HEK293 (cell line): ENCODE measurements around the gene RNASE4.

Experiments used
- KLF1 ChIP-seq: fragments of 450-650 bp; formaldehyde crosslinking; IDR thresholded peaks from 2 replicates; pipeline ENCODE4 v1.5.1; 2016; ENCODE audit warnings: missing biosample characterization, missing genetic modification characterization
- KLF16 ChIP-seq: fragments of 450-650 bp; formaldehyde crosslinking; IDR thresholded peaks from 2 replicates; pipeline ENCODE4 v1.5.1; 2017; ENCODE audit warnings: missing biosample characterization, missing genetic modification characterization
- KLF9 ChIP-seq: fragments of 450-650 bp; formaldehyde crosslinking; IDR thresholded peaks from 2 replicates; pipeline ENCODE4 v1.5.1; 2016; ENCODE audit warnings: missing biosample characterization, missing genetic modification characterization, low read depth
- REPIN1 ChIP-seq: fragments of 450-650 bp; formaldehyde crosslinking; IDR thresholded peaks from 2 replicates; pipeline ENCODE4 v1.5.1; 2017; ENCODE audit warnings: missing biosample characterization, missing genetic modification characterization, low read depth
- SP2 ChIP-seq: fragments of 450-650 bp; formaldehyde crosslinking; IDR thresholded peaks from 2 replicates; pipeline ENCODE4 v1.5.1; 2016; ENCODE audit warnings: missing biosample characterization, missing genetic modification characterization
- ZBTB1 ChIP-seq: fragments of 450-650 bp; formaldehyde crosslinking; IDR thresholded peaks from 2 replicates; pipeline ENCODE4 v1.5.1; 2016; ENCODE audit warnings: missing biosample characterization, missing genetic modification characterization
- ZEB2 ChIP-seq: fragments of 450-650 bp; formaldehyde crosslinking; IDR thresholded peaks from 2 replicates; pipeline ENCODE4 v1.5.1; 2016; ENCODE audit warnings: missing biosample characterization, missing genetic modification characterization
- ZFP37 ChIP-seq: fragments of 450-650 bp; formaldehyde crosslinking; IDR thresholded peaks from 2 replicates; pipeline ENCODE4 v1.5.1; 2016; ENCODE audit warnings: missing biosample characterization, missing genetic modification characterization
- ZNF146 ChIP-seq: fragments of 450-650 bp; formaldehyde crosslinking; IDR thresholded peaks from 2 replicates; pipeline ENCODE4 v1.5.1; 2016; ENCODE audit warnings: missing biosample characterization, missing genetic modification characterization
- ZNF157 ChIP-seq: fragments of 450-650 bp; formaldehyde crosslinking; IDR thresholded peaks from 2 replicates; pipeline ENCODE4 v1.5.1; 2016; ENCODE audit warnings: missing biosample characterization, missing genetic modification characterization
- ZNF214 ChIP-seq: fragments of 450-650 bp; formaldehyde crosslinking; IDR thresholded peaks from 2 replicates; pipeline ENCODE4 v1.5.1; 2017; ENCODE audit warnings: missing biosample characterization, mild to moderate bottlenecking, missing genetic modification characterization, borderline replicate concordance
- ZNF23 ChIP-seq: fragments of 450-650 bp; formaldehyde crosslinking; IDR thresholded peaks from 2 replicates; pipeline ENCODE4 v1.5.1; 2016; ENCODE audit warnings: missing biosample characterization, missing genetic modification characterization, borderline replicate concordance
- ZNF366 ChIP-seq: fragments of 450-650 bp; formaldehyde crosslinking; conservative IDR thresholded peaks from 2 replicates; pipeline ENCODE4 v1.5.1; 2016; ENCODE audit warnings: missing biosample characterization, missing genetic modification characterization
- ZNF544 ChIP-seq: fragments of 450-650 bp; formaldehyde crosslinking; IDR thresholded peaks from 2 replicates; pipeline ENCODE4 v1.5.0; 2017; ENCODE audit warnings: missing biosample characterization, missing genetic modification characterization
- ZNF596 ChIP-seq: fragments of 450-650 bp; IDR thresholded peaks from 2 replicates; pipeline ENCODE4 v1.5.0; 2018; ENCODE audit warnings: missing biosample characterization, mild to moderate bottlenecking, missing genetic modification characterization, moderate library complexity
- ZNF610 ChIP-seq: fragments of 450-650 bp; formaldehyde crosslinking; IDR thresholded peaks from 2 replicates; pipeline ENCODE4 v1.5.1; 2016; ENCODE audit warnings: missing biosample characterization, missing genetic modification characterization, borderline replicate concordance
- ZNF701 ChIP-seq: fragments of 450-650 bp; formaldehyde crosslinking; IDR thresholded peaks from 2 replicates; pipeline ENCODE4 v1.5.1; 2016; ENCODE audit warnings: missing biosample characterization, missing genetic modification characterization
- ZSCAN16 ChIP-seq: fragments of 450-650 bp; formaldehyde crosslinking; IDR thresholded peaks from 2 replicates; pipeline ENCODE4 v1.5.1; 2016; ENCODE audit warnings: missing biosample characterization, missing genetic modification characterization
- ZSCAN23 ChIP-seq: fragments of 450-650 bp; formaldehyde crosslinking; IDR thresholded peaks from 2 replicates; pipeline ENCODE4 v1.5.1; 2016; ENCODE audit warnings: missing biosample characterization, missing genetic modification characterization
- TF ChIP-seq, protein P1 (sequence below): fragments of 450-650 bp; formaldehyde crosslinking; IDR thresholded peaks from 2 replicates; pipeline ENCODE4 v1.5.1; 2016; ENCODE audit warnings: missing biosample characterization, missing genetic modification characterization
- TF ChIP-seq, protein P2 (sequence below): fragments of 450-650 bp; formaldehyde crosslinking; IDR thresholded peaks from 2 replicates; pipeline ENCODE4 v1.5.1; 2016; ENCODE audit warnings: missing biosample characterization, missing genetic modification characterization
- TF ChIP-seq, protein P3 (sequence below): fragments of 450-650 bp; formaldehyde crosslinking; IDR thresholded peaks from 2 replicates; pipeline ENCODE4 v1.5.1; 2016; ENCODE audit warnings: missing biosample characterization, missing genetic modification characterization
- TF ChIP-seq, protein P4 (sequence below): fragments of 450-650 bp; formaldehyde crosslinking; IDR thresholded peaks from 2 replicates; pipeline ENCODE4 v1.5.1; 2016; ENCODE audit warnings: missing biosample characterization, missing genetic modification characterization
- TF ChIP-seq, protein P5 (sequence below): fragments of 450-650 bp; formaldehyde crosslinking; IDR thresholded peaks from 2 replicates; pipeline ENCODE4 v1.5.1; 2017; ENCODE audit warnings: missing biosample characterization, missing genetic modification characterization
- TF ChIP-seq, protein P6 (sequence below): fragments of 450-650 bp; formaldehyde crosslinking; IDR thresholded peaks from 2 replicates; pipeline ENCODE4 v1.5.1; 2016; ENCODE audit warnings: missing biosample characterization, missing genetic modification characterization
- TF ChIP-seq, protein P7 (sequence below): fragments of 450-650 bp; formaldehyde crosslinking; IDR thresholded peaks from 2 replicates; pipeline ENCODE4 v1.5.1; 2016; ENCODE audit warnings: missing biosample characterization, missing genetic modification characterization
- TF ChIP-seq, protein P8 (sequence below): fragments of 450-650 bp; formaldehyde crosslinking; IDR thresholded peaks from 2 replicates; pipeline ENCODE4 v1.5.1; 2016; ENCODE audit warnings: missing biosample characterization, missing genetic modification characterization

Gene RNASE4

DNA sequence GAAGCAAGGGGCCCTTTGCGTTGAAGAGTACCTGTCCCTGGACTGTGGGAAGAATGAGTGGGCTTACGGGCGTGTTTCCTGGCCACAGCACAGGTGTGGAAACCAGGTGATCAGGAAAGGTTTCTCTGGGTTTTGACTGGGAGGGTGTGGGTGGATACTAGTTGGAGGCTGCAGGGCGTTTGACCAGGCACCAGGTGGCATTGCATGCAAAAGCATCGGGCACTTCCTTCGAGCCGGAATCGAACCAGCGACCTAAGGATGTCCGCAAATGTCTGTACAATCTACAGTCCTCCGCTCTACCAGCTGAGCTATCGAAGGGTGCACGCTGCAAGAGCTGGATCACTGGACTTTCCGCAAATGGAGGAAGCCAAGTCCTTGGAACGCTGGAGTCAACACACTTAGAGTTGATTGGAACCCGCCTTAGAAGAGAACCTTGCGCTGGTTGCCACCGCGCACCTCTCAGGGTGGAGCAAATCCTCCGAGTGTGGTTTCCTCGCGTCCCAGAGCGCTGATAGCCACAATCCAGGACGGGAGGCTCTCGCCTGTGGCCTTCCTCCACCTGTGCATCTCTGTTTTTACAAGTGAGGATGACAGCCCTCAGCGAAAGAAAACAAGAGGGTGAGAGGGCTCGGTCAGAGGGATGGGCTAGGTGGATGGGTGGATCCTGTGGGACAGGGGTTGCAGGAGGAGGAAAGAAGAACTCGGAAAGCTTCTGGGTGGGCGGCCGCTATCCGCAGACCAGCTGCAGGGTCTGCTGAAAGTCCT, 21.2 kb upstream of the RNASE4 start (continued):
- TF ChIP-seq, protein P1, sequence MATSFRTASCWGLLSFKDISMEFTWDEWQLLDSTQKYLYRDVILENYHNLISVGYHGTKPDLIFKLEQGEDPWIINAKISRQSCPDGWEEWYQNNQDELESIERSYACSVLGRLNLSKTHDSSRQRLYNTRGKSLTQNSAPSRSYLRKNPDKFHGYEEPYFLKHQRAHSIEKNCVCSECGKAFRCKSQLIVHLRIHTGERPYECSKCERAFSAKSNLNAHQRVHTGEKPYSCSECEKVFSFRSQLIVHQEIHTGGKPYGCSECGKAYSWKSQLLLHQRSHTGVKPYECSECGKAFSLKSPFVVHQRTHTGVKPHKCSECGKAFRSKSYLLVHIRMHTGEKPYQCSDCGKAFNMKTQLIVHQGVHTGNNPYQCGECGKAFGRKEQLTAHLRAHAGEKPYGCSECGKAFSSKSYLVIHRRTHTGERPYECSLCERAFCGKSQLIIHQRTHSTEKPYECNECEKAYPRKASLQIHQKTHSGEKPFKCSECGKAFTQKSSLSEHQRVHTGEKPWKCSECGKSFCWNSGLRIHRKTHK (tag by site-specific recombination), result no peak
- peak; percentile 75 for TF ChIP-seq ZNF610
- TF ChIP-seq SP2 (tag by site-specific recombination), result peak; percentile 38
- TF ChIP-seq, protein P2, sequence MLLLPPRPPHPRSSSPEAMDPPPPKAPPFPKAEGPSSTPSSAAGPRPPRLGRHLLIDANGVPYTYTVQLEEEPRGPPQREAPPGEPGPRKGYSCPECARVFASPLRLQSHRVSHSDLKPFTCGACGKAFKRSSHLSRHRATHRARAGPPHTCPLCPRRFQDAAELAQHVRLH (tag by site-specific recombination), result peak; percentile 97
- peak; percentile 54; the same call in 1 of the 2 replicates for TF ChIP-seq ZBTB1 (tag by site-specific recombination)
- peak; percentile 14; the same call in 1 of the 2 replicates for TF ChIP-seq ZNF146 (tag by site-specific recombination)
- TF ChIP-seq, protein P3, sequence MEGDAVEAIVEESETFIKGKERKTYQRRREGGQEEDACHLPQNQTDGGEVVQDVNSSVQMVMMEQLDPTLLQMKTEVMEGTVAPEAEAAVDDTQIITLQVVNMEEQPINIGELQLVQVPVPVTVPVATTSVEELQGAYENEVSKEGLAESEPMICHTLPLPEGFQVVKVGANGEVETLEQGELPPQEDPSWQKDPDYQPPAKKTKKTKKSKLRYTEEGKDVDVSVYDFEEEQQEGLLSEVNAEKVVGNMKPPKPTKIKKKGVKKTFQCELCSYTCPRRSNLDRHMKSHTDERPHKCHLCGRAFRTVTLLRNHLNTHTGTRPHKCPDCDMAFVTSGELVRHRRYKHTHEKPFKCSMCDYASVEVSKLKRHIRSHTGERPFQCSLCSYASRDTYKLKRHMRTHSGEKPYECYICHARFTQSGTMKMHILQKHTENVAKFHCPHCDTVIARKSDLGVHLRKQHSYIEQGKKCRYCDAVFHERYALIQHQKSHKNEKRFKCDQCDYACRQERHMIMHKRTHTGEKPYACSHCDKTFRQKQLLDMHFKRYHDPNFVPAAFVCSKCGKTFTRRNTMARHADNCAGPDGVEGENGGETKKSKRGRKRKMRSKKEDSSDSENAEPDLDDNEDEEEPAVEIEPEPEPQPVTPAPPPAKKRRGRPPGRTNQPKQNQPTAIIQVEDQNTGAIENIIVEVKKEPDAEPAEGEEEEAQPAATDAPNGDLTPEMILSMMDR (tag by site-specific recombination), result peak; percentile 86
- TF ChIP-seq ZFP37 (tag by site-specific recombination), result peak; percentile 46; the same call in 1 of the 2 replicates
- peak; percentile 61 for TF ChIP-seq KLF1 (tag by site-specific recombination)
- TF ChIP-seq ZSCAN23 (tag by site-specific recombination), result peak; percentile 88; the same call in 1 of the 2 replicates
- TF ChIP-seq ZNF214 (tag by site-specific recombination), result no peak
- TF ChIP-seq, protein P4, sequence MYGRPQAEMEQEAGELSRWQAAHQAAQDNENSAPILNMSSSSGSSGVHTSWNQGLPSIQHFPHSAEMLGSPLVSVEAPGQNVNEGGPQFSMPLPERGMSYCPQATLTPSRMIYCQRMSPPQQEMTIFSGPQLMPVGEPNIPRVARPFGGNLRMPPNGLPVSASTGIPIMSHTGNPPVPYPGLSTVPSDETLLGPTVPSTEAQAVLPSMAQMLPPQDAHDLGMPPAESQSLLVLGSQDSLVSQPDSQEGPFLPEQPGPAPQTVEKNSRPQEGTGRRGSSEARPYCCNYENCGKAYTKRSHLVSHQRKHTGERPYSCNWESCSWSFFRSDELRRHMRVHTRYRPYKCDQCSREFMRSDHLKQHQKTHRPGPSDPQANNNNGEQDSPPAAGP (tag by site-specific recombination), result peak; percentile 95
- TF ChIP-seq, protein P5, sequence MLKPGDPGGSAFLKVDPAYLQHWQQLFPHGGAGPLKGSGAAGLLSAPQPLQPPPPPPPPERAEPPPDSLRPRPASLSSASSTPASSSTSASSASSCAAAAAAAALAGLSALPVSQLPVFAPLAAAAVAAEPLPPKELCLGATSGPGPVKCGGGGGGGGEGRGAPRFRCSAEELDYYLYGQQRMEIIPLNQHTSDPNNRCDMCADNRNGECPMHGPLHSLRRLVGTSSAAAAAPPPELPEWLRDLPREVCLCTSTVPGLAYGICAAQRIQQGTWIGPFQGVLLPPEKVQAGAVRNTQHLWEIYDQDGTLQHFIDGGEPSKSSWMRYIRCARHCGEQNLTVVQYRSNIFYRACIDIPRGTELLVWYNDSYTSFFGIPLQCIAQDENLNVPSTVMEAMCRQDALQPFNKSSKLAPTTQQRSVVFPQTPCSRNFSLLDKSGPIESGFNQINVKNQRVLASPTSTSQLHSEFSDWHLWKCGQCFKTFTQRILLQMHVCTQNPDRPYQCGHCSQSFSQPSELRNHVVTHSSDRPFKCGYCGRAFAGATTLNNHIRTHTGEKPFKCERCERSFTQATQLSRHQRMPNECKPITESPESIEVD, result no peak
- TF ChIP-seq ZNF23 (tag by site-specific recombination), result no peak
- TF ChIP-seq ZNF596, result no peak
- TF ChIP-seq ZEB2, result peak; percentile 99
- TF ChIP-seq ZSCAN16 (tag by site-specific recombination), result no peak
- TF ChIP-seq KLF16 (tag by site-specific recombination), result peak; percentile 74
- TF ChIP-seq, protein P6, sequence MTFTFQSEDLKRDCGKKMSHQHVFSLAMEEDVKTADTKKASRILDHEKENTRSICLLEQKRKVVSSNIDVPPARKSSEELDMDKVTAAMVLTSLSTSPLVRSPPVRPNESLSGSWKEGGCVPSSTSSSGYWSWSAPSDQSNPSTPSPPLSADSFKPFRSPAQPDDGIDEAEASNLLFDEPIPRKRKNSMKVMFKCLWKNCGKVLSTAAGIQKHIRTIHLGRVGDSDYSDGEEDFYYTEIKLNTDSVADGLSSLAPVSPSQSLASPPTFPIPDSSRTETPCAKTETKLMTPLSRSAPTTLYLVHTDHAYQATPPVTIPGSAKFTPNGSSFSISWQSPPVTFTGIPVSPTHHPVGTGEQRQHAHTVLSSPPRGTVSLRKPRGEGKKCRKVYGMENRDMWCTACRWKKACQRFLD, result no peak
- TF ChIP-seq ZNF157 (tag by site-specific recombination), result no peak
- TF ChIP-seq REPIN1 (tag by site-specific recombination), result peak; percentile 84; the same call in 1 of the 2 replicates
- no peak for TF ChIP-seq ZNF544
- TF ChIP-seq ZNF701, result no peak
- TF ChIP-seq ZNF366 (tag by site-specific recombination), result peak; percentile 43; the same call in 1 of the 2 replicates
- TF ChIP-seq, protein P7, sequence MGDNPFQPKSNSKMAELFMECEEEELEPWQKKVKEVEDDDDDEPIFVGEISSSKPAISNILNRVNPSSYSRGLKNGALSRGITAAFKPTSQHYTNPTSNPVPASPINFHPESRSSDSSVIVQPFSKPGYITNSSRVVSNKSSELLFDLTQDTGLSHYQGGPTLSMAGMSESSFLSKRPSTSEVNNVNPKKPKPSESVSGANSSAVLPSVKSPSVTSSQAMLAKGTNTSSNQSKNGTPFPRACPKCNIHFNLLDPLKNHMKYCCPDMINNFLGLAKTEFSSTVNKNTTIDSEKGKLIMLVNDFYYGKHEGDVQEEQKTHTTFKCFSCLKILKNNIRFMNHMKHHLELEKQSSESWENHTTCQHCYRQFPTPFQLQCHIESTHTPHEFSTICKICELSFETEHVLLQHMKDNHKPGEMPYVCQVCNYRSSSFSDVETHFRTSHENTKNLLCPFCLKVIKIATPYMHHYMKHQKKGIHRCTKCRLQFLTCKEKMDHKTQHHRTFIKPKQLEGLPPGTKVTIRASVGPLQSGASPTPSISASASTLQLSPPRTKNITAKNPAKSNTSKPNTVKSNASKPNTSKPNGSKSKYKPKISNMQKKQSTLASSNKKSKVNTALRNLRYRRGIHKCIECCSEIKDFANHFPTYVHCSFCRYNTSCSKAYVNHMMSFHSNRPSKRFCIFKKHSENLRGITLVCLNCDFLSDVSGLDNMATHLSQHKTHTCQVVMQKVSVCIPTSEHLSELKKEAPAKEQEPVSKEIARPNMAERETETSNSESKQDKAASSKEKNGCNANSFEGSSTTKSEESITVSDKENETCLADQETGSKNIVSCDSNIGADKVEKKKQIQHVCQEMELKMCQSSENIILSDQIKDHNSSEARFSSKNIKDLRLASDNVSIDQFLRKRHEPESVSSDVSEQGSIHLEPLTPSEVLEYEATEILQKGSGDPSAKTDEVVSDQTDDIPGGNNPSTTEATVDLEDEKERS, result no peak
- TF ChIP-seq, protein P8, sequence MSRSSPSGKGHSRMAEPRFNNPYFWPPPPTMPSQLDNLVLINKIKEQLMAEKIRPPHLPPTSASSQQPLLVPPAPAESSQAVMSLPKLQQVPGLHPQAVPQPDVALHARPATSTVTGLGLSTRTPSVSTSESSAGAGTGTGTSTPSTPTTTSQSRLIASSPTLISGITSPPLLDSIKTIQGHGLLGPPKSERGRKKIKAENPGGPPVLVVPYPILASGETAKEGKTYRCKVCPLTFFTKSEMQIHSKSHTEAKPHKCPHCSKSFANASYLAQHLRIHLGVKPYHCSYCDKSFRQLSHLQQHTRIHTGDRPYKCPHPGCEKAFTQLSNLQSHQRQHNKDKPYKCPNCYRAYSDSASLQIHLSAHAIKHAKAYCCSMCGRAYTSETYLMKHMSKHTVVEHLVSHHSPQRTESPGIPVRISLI (tag by site-specific recombination), result no peak
- TF ChIP-seq KLF9, result no peak
